Psoas muscle (tissue), 8 donors: ENCODE results near the gene LUC7L3. TPM values are rescaled to one million over a fixed set of nuclear protein-coding genes. Genes with fewer than 3 reads are reported as not detected.
A peak's percentile ranks its signal among the peaks of the same experiment; 100 is the strongest.

Experiments used
- ATAC-seq, 4 donors: fragments of 200-7000 bp; cut with Tn5 transposase; one replicate each; pipeline ENCODE4 v1.9.1; 2020; ENCODE audit warnings: moderate library complexity in 3 of 4, mild to moderate bottlenecking in 2 of 4
- DNase-seq, 2 donors: peaks; one replicate each; pipeline ENCODE4 v3.0.0-alpha.2; 2020
- H3K27ac ChIP-seq: fragments of 200-600 bp; one replicate; pipeline ENCODE4 v1.8.0; 2022
- H3K27me3 ChIP-seq, 3 donors: fragments of 200-600 bp in 1 of 3; one replicate each; pipeline versions ENCODE4 v1.6.1 to v1.8.0; 2013 to 2022; ENCODE audit warnings: low read length in 2 of 3, mild to moderate bottlenecking in 2 of 3, moderate library complexity in 1 of 3; ENCODE audit not compliant: insufficient read depth in 3 of 3
- H3K36me3 ChIP-seq, 2 donors: fragments of 200-600 bp in 1 of 2; one replicate each; pipeline versions ENCODE4 v1.6.1 to v1.8.0; 2013 to 2022; ENCODE audit warnings: low read depth in 1 of 2, mild to moderate bottlenecking in 1 of 2, moderate library complexity in 1 of 2; ENCODE audit not compliant: insufficient read depth in 1 of 2
- H3K4me1 ChIP-seq: fragments of 200-600 bp; one replicate; pipeline ENCODE4 v1.8.0; 2022
- H3K4me3 ChIP-seq: fragments of 200-600 bp; one replicate; pipeline ENCODE4 v1.8.0; 2022; ENCODE audit warnings: mild to moderate bottlenecking
- H3K9me3 ChIP-seq: fragments of 200-600 bp; one replicate; pipeline ENCODE4 v1.8.0; 2022
- WGBS, 3 donors: extraction: QIAGEN DNeasy Blood & Tissue Kit; methylation state at CpG; one replicate each; pipeline versions ENCODE4 v1.1.6 to v1.1.7; 2013; 5-methylcytosine and 5-hydroxymethylcytosine counted together
- intact Hi-C, 2 donors: fragments of 100-400 bp; cut with DNase I; formaldehyde crosslinking; loops; one replicate each; pipeline versions ENCODE4 v1.11.0 to v1.14.2; 2022
- polyA plus RNA-seq, 3 donors: library from polyadenylated mRNA; stranded (reverse); fragments of 200-250 nt; gene quantifications; one replicate each; pipeline ENCODE4 v1.2.3, GENCODE V29; 2013
- total RNA-seq, 4 donors: library from RNA; stranded (reverse); fragmentation: NEBNext Ultra II Directional in 2 of 4; extraction: Animal tissue kit (Norgen Biotek cat#: 25700) in 2 of 4; gene quantifications; one replicate each; pipeline versions ENCODE4 v1.2.1 to v1.2.4, GENCODE V29; 2021 to 2023
- TF ChIP-seq, protein P1 (sequence below): fragments of 200-600 bp; IDR thresholded peaks from one replicate; pipeline ENCODE4 v1.8.0; 2022; ENCODE audit warnings: antibody characterized with exemption
- donor health status: healthy with polysubstance abuse.
- donor health status: DM: no; HTN: no; CAD: no; lungs with moderate emphysema.
- donor health status: Bipolar disorder and iron deficiency.
- donor health status: healthy.
- donor health status: DM: yes; HTN: yes; CAD: no.
- donor health status: DM: no; HTN: no; CAD: no.
- donor health status: DM: no; HTN: no; CAD: no.
- donor health status: DM: yes; HTN: yes; CAD: no.

The LUC7L3 gene
- total and polyA plus RNA-seq, 7 donors = 25.4 to 108 (median 49.2) TPM

DNA sequence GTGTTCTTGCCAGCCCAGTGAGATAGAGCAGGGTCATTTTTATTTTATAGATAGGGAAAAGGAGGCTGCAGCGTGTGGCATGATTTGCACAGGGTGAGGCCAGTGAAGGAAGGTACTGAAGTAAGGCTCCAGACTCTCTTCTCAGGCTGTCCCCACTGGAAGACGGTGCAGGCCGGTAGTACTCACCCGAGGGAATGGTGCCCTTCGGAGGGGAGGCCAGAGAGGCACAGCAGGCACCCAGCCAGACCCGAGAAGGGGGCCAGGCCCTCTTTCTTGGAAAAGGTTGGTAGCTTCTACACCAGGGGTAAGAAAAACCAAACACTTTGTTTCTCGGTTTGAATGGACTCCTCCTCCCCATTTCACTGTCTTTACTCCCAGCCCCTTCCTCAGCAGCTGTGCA lies 47.6 kb downstream of the LUC7L3 start:
- DNase-seq = peak in 1 of 2 donors; percentile 43
- Histone ChIP-seq H3K27me3 (no peaks in the 10 kb centered on the region), H3K9me3 (no peaks in the 10 kb centered on the region), H3K27ac (no peak overlapping the region), H3K4me1 (no peaks in the 10 kb centered on the region), H3K4me3 (no peak overlapping the region), H3K36me3 (no peaks in the 10 kb centered on the region)
- TF ChIP-seq, protein P1, sequence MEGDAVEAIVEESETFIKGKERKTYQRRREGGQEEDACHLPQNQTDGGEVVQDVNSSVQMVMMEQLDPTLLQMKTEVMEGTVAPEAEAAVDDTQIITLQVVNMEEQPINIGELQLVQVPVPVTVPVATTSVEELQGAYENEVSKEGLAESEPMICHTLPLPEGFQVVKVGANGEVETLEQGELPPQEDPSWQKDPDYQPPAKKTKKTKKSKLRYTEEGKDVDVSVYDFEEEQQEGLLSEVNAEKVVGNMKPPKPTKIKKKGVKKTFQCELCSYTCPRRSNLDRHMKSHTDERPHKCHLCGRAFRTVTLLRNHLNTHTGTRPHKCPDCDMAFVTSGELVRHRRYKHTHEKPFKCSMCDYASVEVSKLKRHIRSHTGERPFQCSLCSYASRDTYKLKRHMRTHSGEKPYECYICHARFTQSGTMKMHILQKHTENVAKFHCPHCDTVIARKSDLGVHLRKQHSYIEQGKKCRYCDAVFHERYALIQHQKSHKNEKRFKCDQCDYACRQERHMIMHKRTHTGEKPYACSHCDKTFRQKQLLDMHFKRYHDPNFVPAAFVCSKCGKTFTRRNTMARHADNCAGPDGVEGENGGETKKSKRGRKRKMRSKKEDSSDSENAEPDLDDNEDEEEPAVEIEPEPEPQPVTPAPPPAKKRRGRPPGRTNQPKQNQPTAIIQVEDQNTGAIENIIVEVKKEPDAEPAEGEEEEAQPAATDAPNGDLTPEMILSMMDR = no peak
- ATAC-seq = no peak
- 82 to 83% (median 82%) methylated on average over 7 of the region's 7 CpGs for WGBS, 3 donors
- intact Hi-C loops = no loop called here

DNA sequence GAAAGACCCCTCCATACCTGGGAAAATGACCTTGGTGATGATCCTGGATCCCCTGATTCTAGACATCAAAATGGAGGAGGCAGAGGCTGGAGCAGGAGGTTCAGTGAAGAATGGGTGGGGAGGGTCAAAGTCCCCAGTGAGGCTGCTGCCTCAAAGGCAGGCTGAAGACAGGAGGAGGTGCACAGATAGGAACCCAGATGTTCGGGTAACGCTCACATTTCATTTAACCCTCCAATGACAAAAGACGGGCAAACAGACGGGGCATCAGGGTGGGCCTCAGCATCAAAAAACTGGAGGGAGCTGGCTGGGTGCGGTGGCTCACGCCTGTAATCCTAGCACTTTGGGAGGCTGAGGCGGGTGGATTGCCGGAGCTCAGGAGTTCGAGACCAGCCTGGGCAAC lies 48.0 kb downstream of the LUC7L3 start, which contains the start of gene ANKRD40CL:
Gene ANKRD40CL, minus strand, starts transcription at position 73 of the 400 bp plus-strand sequence. CDS start 605 bp downstream, outside the sequence.
- no peak within 1 kb of the TSS for H3K27ac ChIP-seq
- no peaks in the 10 kb centered on the region for H3K4me1 ChIP-seq
- intact Hi-C loops = no loop called here
- no peaks in the 10 kb centered on the region for H3K9me3 ChIP-seq
- no peak for ATAC-seq
- WGBS, 3 donors = 90 to 96% (median 91%) methylated on average over 9 of the region's 9 CpGs
- no peaks in the 10 kb centered on the region for H3K36me3 ChIP-seq
- no peaks in the 10 kb centered on the region for H3K27me3 ChIP-seq
- H3K4me3 ChIP-seq = no peak within 1 kb of the TSS
- TF ChIP-seq, protein P1 = no peak
- DNase-seq = no peak

DNA sequence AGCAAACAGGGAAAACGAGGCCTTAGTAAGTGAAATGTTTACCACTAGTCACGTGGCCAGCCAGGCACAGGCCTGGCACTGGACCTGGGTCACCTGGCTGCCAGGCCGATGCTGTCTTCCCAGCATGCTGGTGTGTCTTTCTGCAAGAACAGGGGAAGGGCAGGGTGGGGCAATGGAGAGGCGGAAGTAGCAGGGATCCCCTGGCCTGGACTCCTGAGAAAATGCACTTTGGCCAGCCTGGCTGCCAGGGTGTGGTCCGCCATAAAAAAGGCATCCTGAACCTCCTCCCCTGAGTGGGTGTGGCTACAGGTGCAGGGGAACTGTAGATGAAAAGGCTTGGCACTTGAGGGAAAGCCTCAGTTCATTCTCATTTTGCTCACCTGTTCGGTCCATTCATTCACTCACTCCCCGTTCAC lies 49.0 kb downstream of the LUC7L3 start:
- Histone ChIP-seq H3K27me3 (no peaks in the 10 kb centered on the region), H3K9me3 (no peaks in the 10 kb centered on the region), H3K4me3 (no peak overlapping the region), H3K36me3 (no peaks in the 10 kb centered on the region), H3K4me1 (no peaks in the 10 kb centered on the region), H3K27ac (no peak overlapping the region)
- 73 to 84% (median 79%) methylated on average over 7 of the region's 7 CpGs for WGBS, 3 donors
- TF ChIP-seq, protein P1 = no peak
- ATAC-seq (peak in 1 of 4 donors; percentile 29), DNase-seq (no peak)
- intact Hi-C loops = no loop called here

DNA sequence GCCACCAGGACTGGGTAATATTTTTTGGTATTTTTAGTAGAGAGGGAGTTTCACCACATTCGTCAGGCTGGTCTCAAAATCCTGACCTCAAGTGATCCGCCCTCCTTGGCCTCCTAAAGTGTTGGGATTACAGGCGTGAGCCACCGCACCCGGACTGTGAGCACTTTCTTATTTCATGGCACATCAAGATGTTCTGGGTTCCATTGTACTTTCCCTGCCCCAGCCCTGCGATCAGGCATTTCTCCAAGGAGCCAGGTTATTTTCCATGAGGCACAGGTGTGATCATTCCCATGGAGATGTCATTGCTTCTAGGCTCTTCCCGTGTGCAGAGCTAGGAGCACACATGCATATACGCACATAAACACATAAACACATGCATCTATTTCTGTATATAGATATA lies 50.5 kb downstream of the LUC7L3 start:
- ATAC-seq = no peak
- H3K27ac ChIP-seq = no peak overlapping the region
- no peak overlapping the region for H3K4me3 ChIP-seq
- no peaks in the 10 kb centered on the region for H3K36me3 ChIP-seq
- TF ChIP-seq, protein P1 = no peak
- DNase-seq = no peak
- intact Hi-C loops = no loop called here
- no peaks in the 10 kb centered on the region for H3K9me3 ChIP-seq
- H3K27me3 ChIP-seq = no peaks in the 10 kb centered on the region
- WGBS, 3 donors = 81 to 86% (median 82%) methylated on average over 8 of the region's 8 CpGs
- H3K4me1 ChIP-seq = no peaks in the 10 kb centered on the region

DNA sequence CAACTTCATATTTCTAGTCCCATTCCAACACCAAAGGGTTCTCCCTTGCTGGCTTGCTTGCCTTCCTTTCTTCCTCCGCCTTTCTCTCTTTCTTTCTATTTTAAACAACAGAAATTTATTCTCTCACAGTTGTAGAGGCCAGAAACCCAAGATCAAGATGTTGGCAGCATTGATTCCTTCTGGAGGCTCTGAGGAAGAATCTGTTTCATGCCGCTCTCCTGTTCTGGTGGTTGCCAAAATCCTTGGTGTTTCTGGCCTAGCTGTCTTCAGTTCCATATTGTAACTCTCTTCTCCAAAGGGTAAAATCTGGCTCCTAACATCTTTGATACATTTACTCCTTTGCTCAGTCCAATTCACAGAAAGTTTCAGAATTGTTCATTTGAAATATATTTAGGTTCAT lies 50.9 kb downstream of the LUC7L3 start:
- no peaks in the 10 kb centered on the region for H3K4me1 ChIP-seq
- no peaks in the 10 kb centered on the region for H3K9me3 ChIP-seq
- intact Hi-C loops = no loop called here
- TF ChIP-seq, protein P1 = no peak
- no peaks in the 10 kb centered on the region for H3K36me3 ChIP-seq
- no peak for DNase-seq
- H3K4me3 ChIP-seq = no peak overlapping the region
- no peak for ATAC-seq
- no peaks in the 10 kb centered on the region for H3K27me3 ChIP-seq
- H3K27ac ChIP-seq = no peak overlapping the region
- WGBS, 3 donors = 94 to 100% (median 96%) methylated on average over 2 of the region's 2 CpGs
